Esophagus mucosa (tissue), 1 donor: Measurements from ENCODE around the gene HINT3. TPM values are rescaled to one million over a fixed set of nuclear protein-coding genes. Genes with fewer than 3 reads are reported as not detected.
"Not testable (repeated sequence)": the region's sequence is repeated elsewhere in the genome, so short reads cannot be mapped to it uniquely, and the experiment has no call there.

ENCODE experiments used
- ATAC-seq: fragments of 200-7000 bp; cut with Tn5 transposase; one replicate; pipeline ENCODE4 v1.9.1; 2020
- total RNA-seq: library from RNA; stranded (reverse); gene quantifications from one replicate; pipeline ENCODE4 v1.2.4, GENCODE V29; 2023
- donor health status: DM: yes; HTN: yes; CAD: no.

HINT3 gene
- total RNA-seq, 1 donor from 2014 or later, result 11.3 TPM

DNA sequence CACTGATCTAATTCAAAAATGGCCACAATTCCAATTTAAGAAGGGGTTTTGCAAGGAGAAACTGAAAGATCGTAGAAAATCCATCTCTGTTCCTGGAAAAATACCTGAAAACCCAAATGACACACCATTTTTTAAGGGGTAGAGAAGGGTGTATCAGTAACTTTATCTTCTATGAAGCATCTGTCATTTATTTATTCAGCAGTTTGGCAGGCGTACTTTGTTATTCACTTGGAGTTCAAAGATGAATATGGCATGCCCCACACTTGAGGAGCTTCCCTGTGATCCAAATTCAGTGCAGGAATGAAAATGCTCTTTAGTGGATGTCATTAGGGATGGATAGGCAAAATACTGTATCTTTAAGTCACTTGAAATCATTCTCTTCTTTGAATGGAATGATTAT, 7.2 kb downstream of the HINT3 start:
- ATAC-seq, result no peak

DNA sequence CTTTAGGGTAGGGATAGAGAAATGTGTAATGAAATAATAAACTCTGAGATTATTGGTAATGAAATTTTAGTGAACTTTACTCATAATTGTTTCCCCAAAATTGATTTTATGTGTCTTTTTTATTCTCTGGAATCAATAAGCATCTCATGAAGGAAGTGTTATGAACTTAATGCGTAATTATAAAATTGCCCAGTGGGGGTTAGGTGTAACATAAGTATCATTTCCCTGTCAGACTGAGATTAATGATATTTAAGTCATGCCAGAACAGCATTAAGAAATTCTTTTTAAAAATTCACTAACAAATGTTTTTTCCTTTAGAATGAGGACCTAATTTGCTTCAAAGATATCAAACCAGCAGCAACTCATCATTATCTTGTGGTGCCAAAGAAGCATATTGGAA, 10.0 kb downstream of the HINT3 start:
- no peak for ATAC-seq

DNA sequence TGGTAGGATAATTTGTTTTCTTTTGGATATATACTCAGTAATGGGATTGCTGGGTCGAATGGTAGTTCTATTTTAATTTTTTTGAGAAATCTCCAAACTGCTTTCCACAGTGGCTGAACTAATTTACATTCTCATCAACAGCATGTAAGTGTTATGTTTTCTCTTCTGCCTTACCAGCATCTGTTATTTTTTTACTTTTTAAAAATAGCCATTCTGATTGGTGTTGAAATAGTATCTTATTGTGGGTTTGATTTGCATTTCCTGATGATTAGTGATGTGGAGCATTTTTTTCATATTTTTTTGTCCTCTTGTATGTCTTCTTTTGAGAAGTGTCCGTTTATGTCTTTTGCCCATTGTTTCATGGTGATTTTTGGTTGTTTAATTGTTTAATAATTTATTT, 11.9 kb downstream of the HINT3 start:
- ATAC-seq, result no peak

DNA sequence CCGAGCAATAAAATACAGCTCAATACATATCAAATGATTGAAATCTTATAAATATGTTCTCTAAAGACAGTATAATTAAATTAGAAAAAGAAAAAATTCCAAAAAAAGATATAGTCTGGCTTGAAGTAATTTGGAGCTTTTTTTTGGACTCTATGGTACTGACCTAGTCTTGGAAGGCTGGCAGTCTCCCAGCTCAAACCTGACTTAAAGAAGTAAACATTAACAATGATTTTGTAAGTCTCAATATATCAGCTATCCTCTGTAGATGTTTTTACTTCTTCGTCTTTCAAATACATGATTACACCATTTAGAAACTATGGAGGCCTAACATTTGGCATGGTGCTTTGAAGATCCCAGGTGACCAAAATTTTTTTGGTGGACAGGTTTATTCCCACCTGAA, 14.2 kb downstream of the HINT3 start:
- ATAC-seq, result no peak

DNA sequence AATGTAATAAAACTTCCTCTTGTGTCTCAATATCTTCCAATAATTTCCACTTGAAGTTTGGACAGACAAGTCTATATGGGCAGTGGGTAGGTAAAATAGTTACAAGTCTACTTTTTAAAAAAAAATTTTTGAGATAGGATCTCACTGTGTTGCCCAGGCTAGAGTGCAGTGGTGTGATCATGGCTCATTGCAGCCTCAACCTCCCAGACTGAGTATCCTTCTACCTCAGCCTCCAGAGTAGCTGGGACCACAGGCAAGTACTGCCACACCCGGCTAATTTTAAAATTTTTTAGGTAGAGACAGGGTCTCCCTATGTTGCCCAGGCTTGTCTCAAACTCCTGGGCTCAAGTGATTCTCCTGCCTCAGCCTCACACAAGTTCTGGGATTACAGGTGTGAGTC, 15.9 kb downstream of the HINT3 start:
- ATAC-seq, result not testable (repeated sequence)

DNA sequence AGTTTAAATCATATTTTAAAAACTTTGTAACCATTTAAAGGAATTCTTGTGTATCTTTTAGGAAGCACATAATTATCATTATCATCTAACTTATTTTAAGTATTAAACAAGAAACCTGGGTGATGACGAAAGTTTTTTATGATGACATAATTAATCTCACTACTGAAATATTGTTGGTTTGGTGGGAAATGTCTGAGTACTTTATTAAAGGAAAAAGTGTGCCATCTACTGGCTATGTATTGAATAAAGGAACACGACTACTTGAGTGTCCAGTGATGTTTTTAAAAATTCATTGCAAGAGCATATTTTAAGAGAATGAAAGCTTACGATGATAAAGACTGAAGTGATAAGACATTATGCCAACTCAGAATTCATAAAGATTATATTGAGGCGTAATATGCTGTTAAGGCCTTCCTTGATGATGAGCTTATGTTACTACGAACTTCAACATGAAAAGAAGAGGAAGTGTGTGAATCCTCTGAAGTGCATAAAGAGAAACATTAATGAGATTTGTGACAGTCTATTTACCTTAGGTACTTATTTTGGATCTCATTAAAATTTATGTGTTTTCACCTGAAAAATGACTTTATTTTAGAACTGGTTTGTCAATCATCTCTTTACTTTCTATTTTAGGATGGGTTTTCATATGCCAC, 17.8 kb downstream of the HINT3 start:
- ATAC-seq, result peak; percentile 53

DNA sequence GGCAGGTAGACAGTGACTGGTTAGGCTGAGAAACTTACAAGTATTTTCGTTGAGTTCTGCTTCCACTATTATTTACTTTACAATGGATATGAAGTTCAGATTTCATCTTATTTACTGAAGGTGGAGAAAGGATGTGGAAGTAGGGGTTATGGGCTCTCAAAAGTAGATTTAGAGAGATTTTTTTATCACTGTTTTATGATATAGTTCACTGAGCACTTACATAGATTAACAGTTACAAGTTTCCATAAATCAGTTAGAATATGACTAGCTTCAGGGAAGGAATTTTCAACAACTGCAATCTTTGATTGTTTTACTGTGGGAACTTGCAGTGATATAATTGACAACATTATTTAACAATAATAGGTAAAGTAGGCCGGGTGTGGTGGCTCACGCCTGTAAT, 22.5 kb downstream of the HINT3 start:
- no peak for ATAC-seq

DNA sequence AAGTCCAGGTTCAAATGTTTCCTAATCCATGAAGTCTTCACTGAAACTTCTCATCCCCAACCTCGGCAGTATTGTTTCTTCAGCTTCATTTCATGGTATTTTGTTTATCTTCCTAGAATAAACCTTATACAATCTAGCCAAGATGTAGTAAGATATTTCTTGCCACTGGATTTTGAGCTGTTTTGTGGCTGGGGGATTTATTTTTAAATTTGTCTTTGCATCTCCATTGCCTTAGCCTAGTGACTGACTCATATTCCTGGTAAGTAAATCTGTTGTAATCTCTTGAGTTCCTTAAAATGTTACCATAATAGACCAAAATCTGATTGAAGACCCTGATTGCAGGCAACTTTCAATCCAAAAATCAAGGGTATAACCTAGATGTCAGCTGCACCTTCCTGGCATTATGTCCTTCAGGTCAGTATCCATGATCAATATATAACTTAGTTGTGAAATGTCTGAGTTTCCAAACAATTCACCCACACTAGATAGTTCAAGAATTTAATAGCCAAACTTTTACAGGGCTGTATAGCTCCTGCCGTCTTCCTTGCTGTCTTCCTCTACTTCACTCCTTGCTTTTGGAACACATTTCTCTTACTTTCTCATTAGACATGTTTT, 25.1 kb downstream of the HINT3 start:
- ATAC-seq, result no peak

DNA sequence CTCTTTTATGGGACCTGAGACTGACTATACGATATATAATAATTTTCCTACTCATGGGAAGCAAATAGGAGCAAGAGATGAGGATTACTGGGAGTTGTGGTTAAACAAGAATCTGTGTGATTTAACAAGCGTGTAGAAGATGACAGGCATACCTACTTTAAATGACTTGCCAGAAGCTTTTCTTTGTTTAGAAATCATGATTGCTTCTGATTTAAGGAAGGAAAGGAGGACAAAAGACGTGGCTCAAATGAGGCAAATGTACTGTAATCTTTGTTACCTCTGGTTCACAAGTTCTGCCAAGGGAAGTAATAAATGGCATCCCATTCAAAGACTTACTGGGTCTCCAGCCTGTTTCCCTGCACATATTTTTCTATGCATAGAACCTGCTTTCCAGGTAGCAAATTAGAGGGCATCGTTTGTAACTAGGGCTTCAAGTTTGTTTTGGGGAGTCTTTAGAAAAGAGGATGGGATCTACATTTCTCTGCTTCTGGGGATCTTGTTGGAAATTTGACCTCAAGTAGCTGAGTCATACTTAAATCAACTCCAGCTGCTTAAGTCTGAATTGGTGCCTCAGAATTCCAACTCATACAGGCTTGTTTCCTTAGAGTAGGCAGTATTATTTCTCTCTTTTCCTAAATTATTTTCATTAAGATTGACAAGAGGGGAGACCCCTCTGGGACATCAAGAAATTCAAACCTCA, 26.8 kb downstream of the HINT3 start:
- ATAC-seq, result no peak

DNA sequence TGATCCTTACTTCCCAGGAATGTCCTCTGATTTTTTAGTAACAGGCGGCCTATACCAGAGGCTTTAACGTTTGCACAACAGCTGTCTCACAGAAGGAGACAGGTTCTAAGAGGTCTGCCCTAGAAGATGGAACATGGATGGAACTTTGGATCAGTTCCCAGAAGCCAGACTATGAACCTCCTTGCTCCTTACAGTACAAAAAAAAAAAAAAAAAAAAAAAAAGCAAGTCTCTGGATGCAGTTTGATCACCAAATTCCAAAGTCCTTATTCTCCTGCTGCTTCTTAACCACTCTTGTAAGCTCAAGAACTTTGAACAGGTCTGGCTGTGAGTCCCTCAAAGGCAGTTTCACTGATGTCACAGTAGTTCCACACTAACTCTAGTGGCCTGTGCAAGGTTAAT, 27.7 kb downstream of the HINT3 start:
- no peak for ATAC-seq

DNA sequence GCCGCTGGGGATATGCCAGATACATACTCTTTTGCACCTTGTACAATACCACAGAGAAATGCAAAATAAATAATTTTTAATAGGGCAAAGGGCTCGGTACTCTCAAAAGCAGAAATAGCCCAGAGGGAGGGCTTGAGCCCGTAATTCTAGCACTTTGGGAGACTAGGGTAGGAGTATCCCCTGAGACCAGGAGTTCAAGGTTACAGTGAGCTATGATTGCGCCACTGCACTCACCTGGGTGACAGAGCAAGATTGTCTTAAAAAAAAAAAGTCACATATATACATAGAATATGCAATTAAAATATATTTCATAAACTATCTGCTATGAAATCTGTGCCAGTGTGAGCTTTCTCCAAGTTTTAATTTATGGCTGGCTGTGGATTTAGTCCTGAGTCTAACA, 29.0 kb downstream of the HINT3 start:
- ATAC-seq, result no peak

DNA sequence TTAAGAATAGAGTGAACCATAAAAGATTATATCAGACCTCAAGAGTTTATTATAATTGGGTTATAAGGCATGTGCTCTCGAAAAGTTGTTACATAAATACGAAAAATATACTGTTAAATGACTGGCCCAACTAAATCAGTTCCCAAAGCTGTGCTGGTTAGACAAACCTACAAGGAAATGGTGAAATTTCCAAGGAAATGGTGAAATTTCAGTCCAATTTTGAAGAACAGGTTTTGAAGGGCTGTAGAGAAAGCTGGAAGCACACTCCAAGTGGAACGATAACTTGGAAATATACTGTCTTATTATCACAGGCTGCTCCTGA, 29.4 kb downstream of the HINT3 start:
- ATAC-seq, result no peak

DNA sequence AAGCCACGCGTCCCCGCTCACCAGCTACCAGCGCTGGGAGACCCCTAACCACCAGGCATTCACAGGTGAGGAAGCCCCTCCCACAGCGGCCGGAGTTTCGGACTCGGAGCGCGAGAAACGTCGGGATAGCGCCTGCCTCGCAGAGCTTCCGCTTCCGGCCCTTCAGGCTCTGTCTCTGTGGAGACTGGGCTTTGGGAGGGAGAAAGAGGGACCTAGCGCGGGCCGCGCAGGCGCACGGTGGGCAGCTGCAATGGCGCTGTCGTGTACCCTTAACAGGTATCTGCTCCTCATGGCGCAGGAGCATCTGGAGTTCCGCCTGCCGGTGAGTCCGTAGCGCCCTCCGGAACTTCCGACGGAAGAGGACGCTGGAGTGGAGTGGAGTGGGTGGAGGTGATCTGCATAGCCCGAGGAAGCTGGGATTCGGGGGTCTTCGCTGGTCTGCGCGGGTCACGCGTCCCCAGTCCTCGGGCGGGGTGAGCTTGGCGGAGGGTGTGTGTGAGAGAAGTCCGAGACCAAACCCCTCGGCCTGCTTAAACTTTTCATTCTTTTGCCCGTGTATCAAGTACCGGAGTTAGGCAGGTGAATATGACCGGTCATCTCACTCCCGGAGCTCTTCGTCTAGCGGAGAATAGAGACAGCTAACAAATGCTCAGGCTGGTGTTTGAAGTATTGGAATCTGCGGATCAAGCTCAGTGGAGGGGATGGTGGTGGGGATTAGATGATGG, 29.9 kb downstream of the HINT3 start, which contains the start of gene TRMT11:
TRMT11 (plus strand) TSS at position 240 of the 725 bp plus-strand sequence; CDS start at position 251, 11 bp downstream.
- peak; percentile 97 for ATAC-seq

DNA sequence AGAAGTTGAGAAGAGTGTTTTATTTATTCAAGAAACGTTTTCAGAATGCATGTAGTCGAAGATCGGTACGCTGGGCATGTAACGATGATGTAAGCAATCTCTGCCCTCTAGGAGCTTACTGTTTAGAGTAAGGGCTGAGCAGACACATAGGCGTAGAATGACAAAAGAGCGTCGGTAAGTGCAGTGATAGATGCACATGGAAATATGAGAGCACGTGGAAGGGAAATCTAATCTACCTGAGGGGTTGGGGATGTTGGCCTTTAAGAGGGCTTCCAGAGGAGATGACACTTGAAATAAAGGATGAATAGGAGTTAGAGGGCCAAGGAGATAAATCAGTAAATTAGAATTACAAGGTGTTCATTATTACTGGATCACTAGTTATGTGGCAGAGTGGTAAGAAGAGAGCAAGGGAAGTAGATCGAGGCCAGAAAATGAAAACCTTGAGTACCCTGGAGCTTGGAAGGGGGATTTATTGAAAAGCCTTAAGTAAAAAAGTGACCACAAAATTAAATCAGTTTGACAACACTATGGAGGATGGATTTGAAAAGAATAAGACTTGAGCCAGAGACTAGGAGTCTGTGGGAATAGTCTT, 30.6 kb downstream of the HINT3 start:
- no peak for ATAC-seq

DNA sequence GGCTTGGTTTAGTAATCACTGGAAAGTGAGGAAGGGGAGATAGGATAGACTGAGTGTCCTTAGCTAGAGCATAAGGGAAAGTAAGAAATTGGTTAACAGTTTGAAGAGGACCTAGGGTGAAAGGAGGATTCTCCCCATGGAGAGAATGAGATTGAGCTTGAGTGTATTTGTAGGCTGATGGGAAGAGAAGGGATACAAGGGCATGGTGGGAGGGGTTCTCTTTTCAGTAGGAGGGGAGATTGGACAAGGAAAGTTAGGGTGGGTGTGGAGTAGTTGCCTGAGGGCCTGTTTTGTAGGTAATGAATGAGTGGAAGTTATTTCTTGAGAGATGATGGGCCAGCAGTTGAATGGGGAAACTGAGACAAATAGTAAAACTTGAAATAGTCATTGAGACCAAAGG, 31.7 kb downstream of the HINT3 start:
- no peak for ATAC-seq

DNA sequence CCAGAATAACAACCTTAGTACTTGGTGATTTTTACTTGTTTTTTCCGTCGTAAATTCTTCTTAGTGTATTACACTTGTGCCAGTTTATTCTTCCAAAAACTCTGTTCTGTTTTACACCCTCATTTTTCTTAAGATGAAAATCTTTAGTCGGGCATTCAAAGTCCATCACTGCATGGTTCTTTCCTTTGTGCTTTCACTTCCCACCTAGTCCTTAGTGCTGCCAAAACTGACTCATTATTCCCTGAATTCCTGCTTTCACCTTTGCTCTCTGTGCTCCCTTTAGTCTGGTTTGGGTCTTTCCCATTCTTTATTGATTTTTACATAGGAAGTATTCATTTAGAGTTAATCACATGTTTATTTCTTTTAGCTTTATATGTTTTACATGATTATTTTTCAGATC, 33.1 kb downstream of the HINT3 start:
- no peak for ATAC-seq

DNA sequence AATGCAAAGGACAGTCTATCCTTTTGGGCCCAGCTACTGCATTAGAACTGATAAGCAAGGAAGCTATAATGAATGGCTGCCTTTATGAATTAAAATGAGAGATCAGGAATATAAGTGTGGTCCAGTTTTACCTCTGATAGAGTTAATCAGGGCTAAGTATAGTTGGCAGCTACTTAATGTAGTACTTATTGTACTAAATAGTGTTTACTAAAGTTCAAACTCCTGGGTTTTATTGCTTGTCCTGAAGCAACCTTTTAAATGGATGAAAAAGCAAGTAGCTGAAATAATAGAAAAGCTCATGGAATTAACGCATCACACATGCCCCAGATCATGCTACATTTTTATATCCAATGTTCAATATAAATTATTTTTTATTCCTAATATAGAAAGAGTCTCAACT, 35.1 kb downstream of the HINT3 start:
- ATAC-seq, result no peak

DNA sequence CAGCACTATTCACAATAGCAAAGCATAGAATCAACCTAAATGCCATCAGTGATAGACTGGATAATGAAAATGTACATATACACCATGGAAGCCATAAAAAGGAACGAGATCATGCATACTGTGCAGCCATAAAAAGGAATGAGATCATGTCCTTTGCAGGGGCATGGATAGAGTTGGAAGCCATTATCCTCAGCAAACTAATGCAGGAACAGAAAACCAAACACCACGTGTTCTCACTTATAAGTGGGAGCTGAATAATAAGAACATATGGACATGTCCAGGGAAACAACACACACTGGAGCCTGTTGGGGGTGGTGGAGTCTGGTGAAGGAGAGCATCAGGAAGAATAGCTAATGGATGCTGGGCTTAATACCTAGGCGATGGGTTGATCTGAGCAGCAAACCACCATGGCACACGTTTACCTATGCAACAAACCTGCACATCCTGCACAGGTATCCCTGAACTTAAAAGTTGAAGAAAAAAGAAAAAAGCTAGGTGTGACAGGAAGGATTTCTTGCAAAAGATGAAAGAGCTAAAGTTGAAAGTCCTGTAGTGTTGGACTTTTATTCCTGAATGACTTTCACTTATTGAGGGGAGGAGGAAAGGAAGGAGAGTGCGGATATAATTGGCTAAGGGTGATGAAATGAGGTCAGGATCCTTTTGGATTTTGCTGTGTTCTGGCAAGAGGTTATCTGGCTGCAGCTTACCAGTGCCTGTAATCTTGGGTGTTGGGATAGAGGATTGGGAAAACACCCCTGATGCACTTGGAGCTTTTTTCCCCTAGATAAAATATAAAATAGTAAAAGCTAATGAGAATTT, 38.3 kb downstream of the HINT3 start:
- ATAC-seq, result no peak

DNA sequence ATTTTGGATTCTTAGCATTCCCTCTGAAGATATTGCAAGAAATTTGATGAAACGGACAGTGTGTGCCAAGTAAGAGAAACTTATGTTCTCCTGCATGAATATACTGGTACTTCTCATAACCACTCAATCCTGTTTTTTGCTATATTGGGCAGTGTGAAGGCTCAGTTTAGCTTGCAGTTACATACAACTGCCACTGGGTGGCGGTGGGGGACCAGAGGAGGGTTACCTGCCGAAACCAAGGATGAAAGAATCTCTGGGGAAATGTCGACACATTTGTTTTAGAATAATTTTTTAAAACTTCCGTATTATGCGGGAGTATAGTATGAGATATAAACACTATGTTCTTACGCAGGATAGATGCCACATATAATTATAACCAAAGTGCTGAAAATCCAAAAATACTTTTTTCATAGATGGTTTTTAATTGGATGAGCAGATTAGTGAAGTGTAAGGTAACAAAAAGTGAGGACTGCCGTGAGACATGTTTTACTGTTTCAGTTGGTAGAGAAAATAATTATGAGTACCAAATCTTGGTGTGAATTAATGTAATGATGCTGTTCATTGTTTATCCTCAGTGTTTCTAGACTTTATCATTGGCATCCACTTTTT, 39.5 kb downstream of the HINT3 start:
- ATAC-seq, result peak; percentile 93

DNA sequence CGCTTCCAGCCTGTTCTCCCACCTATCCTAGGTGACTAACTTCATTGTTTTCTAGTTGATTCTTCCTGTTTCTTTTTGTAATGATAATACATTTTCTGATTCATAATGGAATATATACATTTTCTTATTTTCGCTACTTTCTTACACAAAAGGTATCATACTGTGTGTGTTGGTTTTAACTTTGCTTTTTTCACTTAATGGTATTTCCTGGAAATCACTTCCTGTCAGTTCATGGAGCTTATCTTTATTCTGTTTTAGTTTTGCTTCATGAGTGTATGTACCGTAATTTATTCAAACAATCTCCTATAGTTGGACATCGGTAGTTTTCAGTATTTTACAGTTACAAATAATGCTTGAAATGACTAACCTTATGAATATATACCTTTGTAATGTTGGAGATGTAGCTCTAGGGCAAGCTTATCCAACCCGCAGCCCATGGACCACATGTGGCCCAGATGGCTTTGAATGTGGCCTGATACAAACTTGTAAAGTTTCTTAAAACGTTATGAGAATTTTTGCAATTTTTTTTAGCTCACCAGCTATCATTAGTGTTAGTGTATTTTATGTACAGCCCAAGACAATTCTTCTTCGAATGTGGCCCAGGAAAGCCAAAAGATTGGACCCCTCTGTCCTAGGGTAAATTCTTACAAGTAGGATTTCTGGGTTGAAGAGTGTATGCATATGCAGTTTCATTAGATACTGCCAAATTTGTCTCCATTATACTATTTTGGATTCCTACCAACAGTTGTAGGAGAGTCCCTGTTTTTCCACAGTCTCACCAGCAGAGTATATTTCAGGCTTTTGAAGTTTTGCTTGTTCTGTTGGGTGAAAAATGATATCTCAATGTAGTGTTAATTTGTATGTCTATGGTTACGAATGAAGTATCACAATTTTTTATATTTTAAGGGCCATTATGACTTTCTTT, 46.4 kb downstream of the HINT3 start:
- no peak for ATAC-seq

DNA sequence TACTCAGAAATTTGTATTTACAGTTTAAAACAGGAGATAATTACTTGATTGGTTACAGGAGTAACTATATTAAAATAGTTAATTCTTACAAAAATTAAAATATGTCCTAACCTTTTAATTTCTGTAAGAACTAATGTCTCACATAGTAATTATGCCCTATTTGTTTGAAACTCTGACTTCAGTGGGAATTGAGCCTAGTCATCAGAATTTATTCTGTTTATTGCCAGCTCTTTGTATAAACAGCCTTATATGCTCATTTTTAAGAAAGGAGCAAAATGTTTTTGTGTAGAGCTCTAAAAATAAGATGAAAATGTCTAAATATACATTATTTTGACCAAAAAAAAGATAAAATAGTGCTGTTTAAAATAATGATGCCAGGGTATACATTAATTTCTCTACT, 51.2 kb downstream of the HINT3 start:
- no peak for ATAC-seq
